ENCODE measurements around the gene ANGEL1. TPM values are rescaled to one million over a fixed set of nuclear protein-coding genes. Genes with fewer than 3 reads are reported as not detected.

Gene ANGEL1
- total and polyA plus RNA-seq, 2 experiments from 2014 or later = 29.4 to 39.4 TPM

- Histone ChIP-seq H3K36me3 (no peaks in the 10 kb centered on the region), H3K4me3 (peak within 1 kb of the TSS; percentile 55), H3K4me1 (ENCODE audit: low read depth) (peaks cover 7% of the 10 kb centered on the region), H3K9me3 (ENCODE audit: low read depth) (no peaks in the 10 kb centered on the region), H3K27me3 (peaks cover 16% of the 10 kb centered on the region), H3K27ac (no peak within 1 kb of the TSS)
- DNase-seq (ENCODE audit: low read depth in 1 of 2, low spot score in 1 of 2) = peak; percentile 69 to 78
- TF ChIP-seq CTCF (IDR thresholded peaks at IDR 0.05; ENCODE audit: low read depth, low read length) = no peak
Observed at GRCh38 chr14:76761136-76761959, 51.3 kb downstream of the ANGEL1 start, which contains the start of gene VASH1. TSS of gene VASH1 (plus strand) at chr14:76761468. CDS start at chr14:76762822, 1,354 bp downstream.

GRCh38 chr14:76760331-76761135 is 52.1 kb downstream of the ANGEL1 start:
- Histone ChIP-seq H3K27ac (no peak overlapping the region), H3K27me3 (peaks cover 16% of the 10 kb centered on the region), H3K36me3 (no peaks in the 10 kb centered on the region), H3K4me3 (peak overlapping the region; percentile 55), H3K9me3 (ENCODE audit: low read depth) (no peaks in the 10 kb centered on the region), H3K4me1 (ENCODE audit: low read depth) (peaks cover 10% of the 10 kb centered on the region)
- no peak for TF ChIP-seq CTCF (IDR thresholded peaks at IDR 0.05; ENCODE audit: low read depth, low read length)
- no peak for DNase-seq (ENCODE audit: low read depth in 1 of 2, low spot score in 1 of 2)

DNA sequence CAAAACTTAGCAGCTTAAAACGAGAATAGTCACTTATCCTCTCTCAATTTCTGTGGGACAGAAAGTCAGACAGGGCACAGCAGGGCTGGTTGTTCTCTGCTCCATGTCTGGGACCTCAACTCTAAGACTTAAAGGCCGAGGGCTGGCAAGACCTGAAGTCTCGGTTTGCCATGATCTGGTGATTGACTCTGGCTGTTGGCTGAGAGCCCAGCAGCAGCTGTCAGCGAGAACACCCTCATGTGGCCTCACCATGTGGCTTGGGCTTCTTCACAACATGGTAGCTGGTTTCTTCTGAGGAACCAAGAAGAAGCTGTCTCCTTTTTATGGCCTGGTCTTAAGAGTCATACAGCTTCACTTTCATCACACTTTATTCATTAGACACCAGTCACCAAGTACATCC is 53.1 kb downstream of the ANGEL1 start:
- H3K27me3 ChIP-seq = peaks cover 16% of the 10 kb centered on the region
- H3K27ac ChIP-seq = no peak overlapping the region
- H3K4me3 ChIP-seq = no peak overlapping the region
- no peak for DNase-seq (ENCODE audit: low read depth in 1 of 2, low spot score in 1 of 2)
- TF ChIP-seq CTCF (IDR thresholded peaks at IDR 0.05; ENCODE audit: low read depth, low read length) = no peak
- H3K9me3 ChIP-seq (ENCODE audit: low read depth) = no peaks in the 10 kb centered on the region
- H3K4me1 ChIP-seq (ENCODE audit: low read depth) = peaks cover 10% of the 10 kb centered on the region
- no peaks in the 10 kb centered on the region for H3K36me3 ChIP-seq

DNA sequence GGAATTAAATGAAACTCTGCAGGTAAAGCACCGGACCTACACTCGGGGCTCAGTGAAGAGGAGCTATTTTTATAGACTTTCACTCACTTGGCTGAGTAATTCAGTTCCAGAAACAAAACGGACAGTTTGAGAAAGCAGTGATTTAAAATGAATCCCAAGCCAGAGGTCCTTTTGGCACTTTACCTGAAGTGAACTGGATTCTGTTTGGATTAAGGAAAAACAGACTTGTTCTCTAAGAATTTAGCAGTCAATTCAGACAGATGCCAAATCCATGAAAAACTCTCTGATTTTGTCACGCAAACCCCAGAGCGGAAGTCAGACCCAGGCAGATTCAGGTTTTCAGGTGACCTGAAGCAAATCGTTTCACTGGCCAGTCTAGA is 56.3 kb downstream of the ANGEL1 start:
- H3K27me3 ChIP-seq = peaks cover 6% of the 10 kb centered on the region
- no peak for TF ChIP-seq CTCF (IDR thresholded peaks at IDR 0.05; ENCODE audit: low read depth, low read length)
- H3K9me3 ChIP-seq (ENCODE audit: low read depth) = no peaks in the 10 kb centered on the region
- no peak for DNase-seq (ENCODE audit: low read depth in 1 of 2, low spot score in 1 of 2)
- H3K36me3 ChIP-seq = no peaks in the 10 kb centered on the region
- no peak overlapping the region for H3K27ac ChIP-seq
- H3K4me1 ChIP-seq (ENCODE audit: low read depth) = peaks cover 6% of the 10 kb centered on the region
- H3K4me3 ChIP-seq = no peak overlapping the region

GRCh38 chr14:76755610-76756370 is 56.9 kb downstream of the ANGEL1 start:
- no peak for TF ChIP-seq CTCF (IDR thresholded peaks at IDR 0.05; ENCODE audit: low read depth, low read length)
- Histone ChIP-seq H3K4me3 (no peak overlapping the region), H3K27me3 (peaks cover 6% of the 10 kb centered on the region), H3K36me3 (no peaks in the 10 kb centered on the region), H3K9me3 (ENCODE audit: low read depth) (no peaks in the 10 kb centered on the region), H3K4me1 (ENCODE audit: low read depth) (peaks cover 6% of the 10 kb centered on the region), H3K27ac (no peak overlapping the region)
- no peak for DNase-seq (ENCODE audit: low read depth in 1 of 2, low spot score in 1 of 2)

Data from cardiac muscle cell (in vitro differentiated cells and primary cell).